H1 (cell line): ENCODE data around the gene UGT1A3. TPM values are rescaled to one million over a fixed set of nuclear protein-coding genes. Genes with fewer than 3 reads are reported as not detected.

Experiments used
- CTCF ChIA-PET: fragments of 300-600 bp; sonication (Branson Sonifier 250); formaldehyde crosslinking; loops from one replicate; lab custom pipeline; 2021; ENCODE audit not compliant: partially characterized antibody; lab: Charles Lee
- POLR2A ChIA-PET: fragments of 300-600 bp; sonication (Branson Sonifier 250); formaldehyde crosslinking; loops from one replicate; lab custom pipeline; 2021; ENCODE audit warnings: inconsistent platforms; ENCODE audit not compliant: partially characterized antibody; lab: Charles Lee
- DNase-seq, 2 experiments: peaks; one replicate each; pipeline versions ENCODE4 v3.0.0 to v3.0.0-alpha.2; 2010 to 2022; ENCODE audit warnings: low spot score in 2 of 2, low read depth in 1 of 2, mixed read lengths in 1 of 2
- FAIRE-seq: peaks from 2 replicates; lab custom pipeline; 2011; peaks lifted over from hg19 to GRCh38; lab: Jason Lieb, UNC
- H2AFZ ChIP-seq: 2 replicates; pipeline ENCODE4 v1.8.1; 2012; ENCODE audit warnings: low read length, inconsistent platforms
- H2AK5ac ChIP-seq: 2 replicates; pipeline ENCODE4 v1.6.1; 2013; ENCODE audit warnings: low read depth, low read length
- H2BK120ac ChIP-seq: replicated peaks from 2 replicates; pipeline ENCODE3; 2013; ENCODE audit warnings: low read depth, low read length, inconsistent platforms
- H2BK12ac ChIP-seq: 2 replicates; pipeline ENCODE4 v1.6.1; 2013; ENCODE audit warnings: low read depth, low read length
- H2BK15ac ChIP-seq: 2 replicates; pipeline ENCODE4 v1.6.1; 2013; ENCODE audit warnings: low read length
- H2BK20ac ChIP-seq: 2 replicates; pipeline ENCODE4 v1.6.1; 2013; ENCODE audit warnings: low read length
- H2BK5ac ChIP-seq: 2 replicates; pipeline ENCODE4 v1.6.1; 2013; ENCODE audit warnings: low read depth, low read length
- H3K14ac ChIP-seq: 2 replicates; pipeline ENCODE4 v1.6.1; 2013; ENCODE audit warnings: inconsistent platforms; ENCODE audit not compliant: insufficient read length
- H3K18ac ChIP-seq: 2 replicates; pipeline ENCODE4 v1.6.1; 2013; ENCODE audit warnings: low read length; ENCODE audit errors: extremely low read depth
- H3K23ac ChIP-seq: 2 replicates; pipeline ENCODE4 v1.6.1; 2013; ENCODE audit warnings: inconsistent platforms; ENCODE audit not compliant: insufficient read length
- H3K23me2 ChIP-seq: 2 replicates; pipeline ENCODE4 v1.6.1; 2013; ENCODE audit warnings: low read depth, low read length
- H3K27ac ChIP-seq: 2 replicates; pipeline ENCODE4 v1.6.1; 2011; ENCODE audit warnings: low read depth, low read length, inconsistent platforms
- H3K27me3 ChIP-seq, 4 experiments: replicated peaks in 1 of 4; 1 replicate in 1 of 4; 2 replicates in 3 of 4; pipeline versions ENCODE4 v1.6.1 to v1.8.1; 2011 to 2013; ENCODE audit warnings: low read length in 3 of 4, mild to moderate bottlenecking in 3 of 4, inconsistent platforms in 2 of 4, mixed read lengths in 2 of 4, moderate library complexity in 1 of 4; ENCODE audit not compliant: control insufficient read depth in 3 of 4, insufficient read depth in 3 of 4; ENCODE audit errors: extremely low read depth in 1 of 4
- H3K36me3 ChIP-seq, 4 experiments: 2 replicates each; pipeline versions ENCODE4 v1.6.1 to v1.8.1; 2011 to 2013; ENCODE audit warnings: mild to moderate bottlenecking in 4 of 4, low read length in 3 of 4, moderate library complexity in 2 of 4, control low read depth in 1 of 4, inconsistent platforms in 1 of 4; ENCODE audit not compliant: insufficient read depth in 4 of 4, control insufficient read depth in 2 of 4
- H3K4ac ChIP-seq: replicated peaks from 2 replicates; pipeline ENCODE3; 2013; ENCODE audit warnings: low read length, low read depth, mixed read lengths, inconsistent platforms; ENCODE audit not compliant: insufficient read length
- H3K4me1 ChIP-seq, 4 experiments: replicated peaks in 1 of 4; 1 replicate in 1 of 4; 2 replicates in 3 of 4; pipeline versions ENCODE4 v1.6.1 to v1.8.1; 2011 to 2013; ENCODE audit warnings: low read length in 3 of 4, inconsistent platforms in 2 of 4, mixed read lengths in 1 of 4; ENCODE audit not compliant: insufficient read depth in 4 of 4, control insufficient read depth in 3 of 4
- H3K4me2 ChIP-seq, 2 experiments: 2 replicates each; pipeline versions ENCODE4 v1.6.1 to v1.8.1; 2011 to 2013; ENCODE audit warnings: low read depth in 2 of 2, low read length in 2 of 2, control low read depth in 1 of 2, inconsistent platforms in 1 of 2, mild to moderate bottlenecking in 1 of 2; ENCODE audit not compliant: insufficient read depth in 1 of 2
- H3K4me3 ChIP-seq, 4 experiments: fragments of 200-600, 300-600 bp in 1 of 4; sonication (generic), shearing (Covaris generic), sonication (Bioruptor Twin) in 1 of 4; 2 replicates each; pipeline versions ENCODE4 v1.5.1 to v1.8.1; 2011 to 2016; ENCODE audit warnings: low read length in 4 of 4, low read depth in 3 of 4, control low read depth in 2 of 4, inconsistent platforms in 2 of 4, mild to moderate bottlenecking in 2 of 4, mixed read lengths in 1 of 4, moderate library complexity in 1 of 4; ENCODE audit not compliant: insufficient read depth in 2 of 4; ENCODE audit errors: extremely low read depth in 1 of 4
- H3K56ac ChIP-seq: replicated peaks from 2 replicates; pipeline ENCODE3; 2013; ENCODE audit warnings: low read depth, mild to moderate bottlenecking, mixed read lengths, low read length, inconsistent platforms; ENCODE audit not compliant: insufficient read length
- H3K79me1 ChIP-seq: 2 replicates; pipeline ENCODE4 v1.6.1; 2013; ENCODE audit warnings: low read depth, low read length, control low read depth
- H3K79me2 ChIP-seq, 2 experiments: 2 replicates each; pipeline versions ENCODE4 v1.6.1 to v1.8.1; 2012 to 2013; ENCODE audit warnings: low read length in 2 of 2, mild to moderate bottlenecking in 2 of 2, inconsistent platforms in 1 of 2; ENCODE audit not compliant: insufficient read depth in 2 of 2, control insufficient read depth in 1 of 2
- H3K9ac ChIP-seq, 4 experiments: replicated peaks in 1 of 4; 1 replicate in 1 of 4; 2 replicates in 3 of 4; pipeline versions ENCODE4 v1.6.1 to v1.8.1; 2011 to 2013; ENCODE audit warnings: low read depth in 3 of 4, low read length in 3 of 4, control low read depth in 2 of 4, mild to moderate bottlenecking in 2 of 4, moderate library complexity in 2 of 4, inconsistent platforms in 1 of 4; ENCODE audit errors: extremely low read depth in 1 of 4
- H3K9me3 ChIP-seq, 2 experiments: 2 replicates each; pipeline versions ENCODE4 v1.6.1 to v1.8.1; 2012 to 2013; ENCODE audit warnings: mild to moderate bottlenecking in 2 of 2, moderate library complexity in 2 of 2, control low read depth in 1 of 2, inconsistent platforms in 1 of 2, low read depth in 1 of 2, low read length in 1 of 2, mixed read lengths in 1 of 2; ENCODE audit not compliant: insufficient read depth in 2 of 2
- H4K20me1 ChIP-seq, 2 experiments: replicated peaks in 1 of 2; 2 replicates each; pipeline versions ENCODE3 to v1.8.1; 2011 to 2013; ENCODE audit warnings: inconsistent platforms in 2 of 2, low read length in 2 of 2, mild to moderate bottlenecking in 1 of 2; ENCODE audit not compliant: insufficient read depth in 2 of 2, control insufficient read depth in 1 of 2
- H4K5ac ChIP-seq: 2 replicates; pipeline ENCODE4 v1.6.1; 2013; ENCODE audit warnings: low read length, low read depth, mixed read lengths, inconsistent platforms; ENCODE audit not compliant: insufficient read length
- H4K8ac ChIP-seq: 2 replicates; pipeline ENCODE4 v1.8.0; 2013; ENCODE audit warnings: mild to moderate bottlenecking, moderate library complexity, low read length, inconsistent platforms; ENCODE audit not compliant: insufficient read depth; ENCODE audit errors: extremely low read depth
- H4K91ac ChIP-seq: replicated peaks from 2 replicates; pipeline ENCODE3; 2013; ENCODE audit warnings: low read length, mixed read lengths, inconsistent platforms; ENCODE audit not compliant: insufficient read length
- BCL11A ChIP-seq, 2 experiments: IDR thresholded peaks; one replicate each; pipeline ENCODE4 v1.6.1; 2011; ENCODE audit warnings: low read depth in 2 of 2, low read length in 2 of 2, mild to moderate bottlenecking in 2 of 2
- CHD1 ChIP-seq: IDR thresholded peaks from 2 replicates; pipeline ENCODE4 v1.6.1; 2012; ENCODE audit warnings: low read depth, low read length, improper control_type of control experiment
- CREB1 ChIP-seq: IDR thresholded peaks from 2 replicates; pipeline ENCODE4 v1.6.1; 2012; ENCODE audit warnings: inconsistent platforms
- EGR1 ChIP-seq: IDR thresholded peaks from 2 replicates; pipeline ENCODE4 v1.6.1; 2011; ENCODE audit warnings: low read depth, low read length, borderline replicate concordance
- EP300 ChIP-seq, 2 experiments: IDR thresholded peaks; 1 replicate in 1 of 2; 2 replicates in 1 of 2; pipeline ENCODE4 v1.6.1; 2011 to 2012; ENCODE audit warnings: low read depth in 2 of 2, low read length in 2 of 2, mild to moderate bottlenecking in 2 of 2, borderline replicate concordance in 1 of 2, inconsistent platforms in 1 of 2, moderate library complexity in 1 of 2
- HDAC6 ChIP-seq: IDR thresholded peaks from one replicate; pipeline ENCODE4 v1.7.1; 2012; ENCODE audit warnings: low read depth, mild to moderate bottlenecking, inconsistent platforms, low read length, moderate library complexity
- KDM1A ChIP-seq: fragments of 200-600, 300-600 bp; sonication (generic); IDR thresholded peaks from 2 replicates; pipeline ENCODE4 v1.7.1; 2016; ENCODE audit warnings: mild to moderate bottlenecking, low read length, borderline replicate concordance
- KDM5A ChIP-seq: fragments of 200-600 bp; IDR thresholded peaks from 2 replicates; pipeline ENCODE4 v1.7.1; 2012; ENCODE audit warnings: mild to moderate bottlenecking, low read length, inconsistent platforms, mixed read lengths
- POU5F1 ChIP-seq: IDR thresholded peaks from 2 replicates; pipeline ENCODE4 v1.6.1; 2011; ENCODE audit warnings: low read depth, mild to moderate bottlenecking, low read length, moderate library complexity
- SIX5 ChIP-seq: IDR thresholded peaks from 2 replicates; pipeline ENCODE4 v1.6.1; 2011; ENCODE audit warnings: mild to moderate bottlenecking, low read depth, low read length
- TAF7 ChIP-seq: optimal IDR thresholded peaks from 2 replicates; pipeline ENCODE3; 2011; ENCODE audit warnings: low read depth, mild to moderate bottlenecking, inconsistent platforms, low read length, moderate library complexity, borderline replicate concordance
- TBP ChIP-seq: IDR thresholded peaks from 2 replicates; pipeline ENCODE4 v1.6.1; 2011; ENCODE audit warnings: low read depth, low read length, improper control_type of control experiment
- TCF12 ChIP-seq: IDR thresholded peaks from 2 replicates; pipeline ENCODE4 v1.6.1; 2011; ENCODE audit warnings: low read depth, mild to moderate bottlenecking, low read length
- WGBS, 2 experiments: shearing (Covaris generic) in 1 of 2; methylation state at CpG; one replicate each; pipeline versions ENCODE4 v1.1.6 to v1.1.7; 2013 to 2015; ENCODE audit warnings: low lambda C conversion rate in 2 of 2, mixed read lengths in 2 of 2, inconsistent platforms in 1 of 2, low coverage in 1 of 2, missing lambda C conversion rate in 1 of 2; ENCODE audit not compliant: insufficient replicate concordance in 2 of 2, insufficient coverage in 1 of 2, insufficient read length in 1 of 2; ENCODE audit errors: extremely low coverage in 1 of 2, missing lambda C conversion rate in 1 of 2; 5-methylcytosine and 5-hydroxymethylcytosine counted together
- polyA plus RNA-seq, 7 experiments: library from polyadenylated mRNA; depleted of rRNA in 3 of 7; stranded (reverse) in 5 of 7; unstranded in 2 of 7; fragments of >200 nt in 5 of 7; fragments of 200-250 nt in 2 of 7; gene quantifications; 1 replicate in 5 of 7; 2 replicates in 1 of 7; 4 replicates in 1 of 7; pipeline versions ENCODE4 v1.2.1 to v1.2.3, GENCODE V29; 2011 to 2013; ENCODE audit warnings: missing spikeins in 2 of 7, mixed read lengths in 2 of 7
- total RNA-seq: library from RNA; stranded (reverse); fragmentation: NEBNext Ultra II Directional; extraction: Animal tissue kit (Norgen Biotek cat#: 25700); gene quantifications from 2 replicates; pipeline ENCODE4 v1.2.1, GENCODE V29; 2021
- TF ChIP-seq, protein P1 (sequence below): IDR thresholded peaks from 2 replicates; pipeline ENCODE4 v1.6.1; 2012; ENCODE audit warnings: inconsistent platforms
- TF ChIP-seq, protein P2 (sequence below): IDR thresholded peaks from 2 replicates; pipeline ENCODE4 v1.6.1; 2011; ENCODE audit warnings: low read depth, mild to moderate bottlenecking, low read length; ENCODE audit not compliant: insufficient read depth

Gene UGT1A3
- total and polyA plus RNA-seq, 2 of the 8 experiments (the other 6 are each of a cell fraction or from before 2014, with no cell fraction given): not detected

GRCh38 chr2:233692648-233693047 is 36.2 kb upstream of the UGT1A3 start, which contains the start of gene UGT1A6:
Gene UGT1A6, plus strand, starts transcription at chr2:233692890. Its CDS starts 115 bp downstream, at chr2:233693005.
- ChIA-PET POLR2A (no interaction called here), CTCF (interaction anchor here (2.7 kb wide), 1 partner anchor 18 kb away, joined by 19 read pairs; no protein-coding TSS in a partner anchor)
- no peak within 1 kb of the TSS for H3K4me2 ChIP-seq
- peaks cover 0 to 2% of the 10 kb centered on the region in 2 experiments; a peak in 1 of 4 replicates for H3K9me3 ChIP-seq
- no peak within 1 kb of the TSS for H4K5ac ChIP-seq
- no peak within 1 kb of the TSS for H3K4ac ChIP-seq
- no peak within 1 kb of the TSS for H2BK15ac ChIP-seq
- H3K23ac ChIP-seq: no peak within 1 kb of the TSS
- no peak within 1 kb of the TSS for H2BK5ac ChIP-seq
- peaks cover 0 to 8% (median 2%) of the 10 kb centered on the region in 4 experiments; a peak in 1 of 7 replicates for H3K4me1 ChIP-seq
- H3K18ac ChIP-seq: no peak within 1 kb of the TSS
- no peak within 1 kb of the TSS for H4K91ac ChIP-seq
- H2BK20ac ChIP-seq: no peak within 1 kb of the TSS
- H4K20me1 ChIP-seq: no peaks in the 10 kb centered on the region
- no peak within 1 kb of the TSS for H3K56ac ChIP-seq
- no peak within 1 kb of the TSS for H3K27ac ChIP-seq
- no peak within 1 kb of the TSS for H3K4me3 ChIP-seq
- FAIRE-seq: no peak
- H3K27me3 ChIP-seq: no peaks in the 10 kb centered on the region
- no peak within 1 kb of the TSS for H2BK120ac ChIP-seq
- H3K79me1 ChIP-seq: no peaks in the 10 kb centered on the region
- no peak within 1 kb of the TSS for H2BK12ac ChIP-seq
- H2AK5ac ChIP-seq: no peak within 1 kb of the TSS
- WGBS, 2 experiments: 96% methylated on average over 4 of the region's 4 CpGs; no CpG with 5 or more reads in 1 of the 2 experiments
- H4K8ac ChIP-seq: no peak within 1 kb of the TSS
- no peak for DNase-seq
- no peaks in the 10 kb centered on the region for H3K79me2 ChIP-seq
- H3K36me3 ChIP-seq: no peaks in the 10 kb centered on the region
- no peak within 1 kb of the TSS for H3K14ac ChIP-seq
- no peak within 1 kb of the TSS for H2AFZ ChIP-seq
- no peak within 1 kb of the TSS for H3K9ac ChIP-seq
- H3K23me2 ChIP-seq: peaks cover 2% of the 10 kb centered on the region; the same call in 1 of the 2 replicates
- TF ChIP-seq TBP (no peak), SIX5 (no peak), TAF7 (no peak), KDM1A (no peak), CREB1 (no peak), HDAC6 (no peak), CHD1 (no peak), EP300 (IDR thresholded peaks at IDR 0.05; ENCODE audit: borderline replicate concordance in 1 of 2, low read depth in 2 of 2, low read length in 2 of 2) (no peak), BCL11A (IDR thresholded peaks at IDR 0.05; ENCODE audit: low read depth in 2 of 2, low read length in 2 of 2) (no peak), EGR1 (no peak), KDM5A (no peak), POU5F1 (no peak), TCF12 (no peak)
- TF ChIP-seq, protein P1, sequence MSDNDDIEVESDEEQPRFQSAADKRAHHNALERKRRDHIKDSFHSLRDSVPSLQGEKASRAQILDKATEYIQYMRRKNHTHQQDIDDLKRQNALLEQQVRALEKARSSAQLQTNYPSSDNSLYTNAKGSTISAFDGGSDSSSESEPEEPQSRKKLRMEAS: no peak
- TF ChIP-seq, protein P2, sequence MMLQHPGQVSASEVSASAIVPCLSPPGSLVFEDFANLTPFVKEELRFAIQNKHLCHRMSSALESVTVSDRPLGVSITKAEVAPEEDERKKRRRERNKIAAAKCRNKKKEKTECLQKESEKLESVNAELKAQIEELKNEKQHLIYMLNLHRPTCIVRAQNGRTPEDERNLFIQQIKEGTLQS: no peak
